Heart left ventricle (tissue), 13 donors: ENCODE measurements around the gene SLC22A15.

Experiments
- CTCF ChIP-seq, 12 donors: fragments of 200-600 bp; sonication (generic) in 4 of 12; IDR thresholded peaks; one replicate each; pipeline versions ENCODE4 v1.5.0 to v1.8.0; 2018 to 2022; ENCODE audit warnings: antibody characterized with exemption in 12 of 12, mild to moderate bottlenecking in 5 of 12
- POLR2A ChIP-seq, 2 donors: fragments of 450-650 bp; IDR thresholded peaks; one replicate each; pipeline ENCODE4 v1.6.1; 2017; ENCODE audit warnings: antibody characterized with exemption in 2 of 2, mild to moderate bottlenecking in 2 of 2, moderate library complexity in 2 of 2
- donor health status: ischemic (EF 13 %, LVEDD 7.1; RV severe dilation, severe dysfunction).
- donor health status: DM: no; HTN: yes; CAD: no.
- donor health status: DM: no; HTN: no; CAD: no.
- donor health status: ischemic (EF 25% LVEDD 6.9; RV normal size, moderate dysfunction).
- donor health status: ischemic (EF 25% LVEDD 5.7; RV mildly dilated, moderate dysfunction).
- donor health status: ischemic (EF 35%, LVEDD 5.7; RV mildly dilated, moderate dysfunction).
- donor health status: nonischemic (EF 11% LVEDD 7.7; RV severe dilation, severe dysfunction).
- donor health status: DM: yes; HTN: yes; CAD: no.
- donor health status: PGD.
- donor health status: ischemic (EF 29% LVEDD 5.4; RV normal size, mild dysfunction).
- donor health status: nonischemic (EF 23%, LVEDD 6.1; RV moderate dilation, normal function).

- TF ChIP-seq POLR2A (IDR thresholded peaks at IDR 0.05) (no peak), CTCF (IDR thresholded peaks at IDR 0.05) (no peak)
These were observed 46.4 kb upstream of the SLC22A15 start for GRCh38 chr1:115929881-115930280.
